Fibroblast of lung (primary cell): ENCODE measurements around the gene RCSD1.

Experiments used
- CTCF ChIP-seq, 2 donors: IDR thresholded peaks in 1 of 2; conservative IDR thresholded peaks in 1 of 2; 1 replicate in 1 of 2; 2 replicates in 1 of 2; pipeline ENCODE4 v1.5.1; 2011 to 2012; ENCODE audit warnings: low read length in 2 of 2, control low read depth in 1 of 2, inconsistent platforms in 1 of 2, low read depth in 1 of 2, mild to moderate bottlenecking in 1 of 2
- EZH2 ChIP-seq: IDR thresholded peaks from 2 replicates; pipeline ENCODE4 v1.5.1; 2012; ENCODE audit warnings: low read length, control low read depth, mild to moderate bottlenecking; ENCODE audit errors: missing control alignments

GRCh38 chr1:167701510-167701909 lies 71.5 kb downstream of the RCSD1 start:
- TF ChIP-seq EZH2: no peak
- no peak for TF ChIP-seq CTCF (conservative IDR thresholded peaks at IDR 0.05 in 1 of 2, IDR thresholded peaks at IDR 0.05 in 1 of 2; ENCODE audit: low read depth in 1 of 2, low read length in 2 of 2)
